Measurements from ENCODE around the gene P2RY4. TPM values are rescaled to one million over a fixed set of nuclear protein-coding genes. Genes with fewer than 3 reads are reported as not detected.
A peak's percentile ranks its signal among the peaks of the same experiment; 100 is the strongest.

P2RY4 gene
- total and polyA plus RNA-seq, 10 of the 15 experiments (the other 5 are each of a cell fraction or from before 2014, with no cell fraction given) = 0.07 to 0.44 (median 0.13) TPM; not detected in 7

GRCh38 chrX:70292788-70293187, 32.8 kb upstream of the P2RY4 start:
- no peak overlapping the region for H2AFZ ChIP-seq (ENCODE audit: control insufficient read depth, low read depth, low read length)
- H3K9me3 ChIP-seq (replicated peaks; ENCODE audit: control insufficient read depth, insufficient read depth, low read length) = no peaks in the 10 kb centered on the region
- no peak overlapping the region for H3K9ac ChIP-seq (ENCODE audit: control insufficient read depth, insufficient read depth, low read length)
- ChIA-PET RAD21 (ENCODE audit: unreplicated experiment) (no interaction called here), SMC1A (ENCODE audit: uncharacterized antibody, unreplicated experiment) (interaction anchor here (1.2 to 1.5 kb wide), 3 partner anchors 40 to 159 kb away, joined by 3 to 4 read pairs (median 3); partner anchors contain the start of gene IGBP1), CTCF (interaction anchor here (1.5 to 2.1 kb wide), 2 partner anchors 160 to 195 kb away, joined by 3 to 9 read pairs; partner anchors contain the start of gene IGBP1), POLR2A (interaction anchor here (0.8 kb wide), 1 partner anchor 119 kb away, joined by 3 read pairs; no protein-coding TSS in a partner anchor)
- no peaks in the 10 kb centered on the region for H4K20me1 ChIP-seq (ENCODE audit: control insufficient read depth, insufficient read depth)
- H3K79me2 ChIP-seq (ENCODE audit: control insufficient read depth, insufficient read depth, low read length) = peaks cover 9% of the 10 kb centered on the region
- H3K27me3 ChIP-seq (replicated peaks in 1 of 2; ENCODE audit: control insufficient read depth in 2 of 2, insufficient read depth in 2 of 2, low read length in 1 of 2) = no peaks in the 10 kb centered on the region
- no peak for FAIRE-seq
- TF ChIP-seq, protein P1, sequence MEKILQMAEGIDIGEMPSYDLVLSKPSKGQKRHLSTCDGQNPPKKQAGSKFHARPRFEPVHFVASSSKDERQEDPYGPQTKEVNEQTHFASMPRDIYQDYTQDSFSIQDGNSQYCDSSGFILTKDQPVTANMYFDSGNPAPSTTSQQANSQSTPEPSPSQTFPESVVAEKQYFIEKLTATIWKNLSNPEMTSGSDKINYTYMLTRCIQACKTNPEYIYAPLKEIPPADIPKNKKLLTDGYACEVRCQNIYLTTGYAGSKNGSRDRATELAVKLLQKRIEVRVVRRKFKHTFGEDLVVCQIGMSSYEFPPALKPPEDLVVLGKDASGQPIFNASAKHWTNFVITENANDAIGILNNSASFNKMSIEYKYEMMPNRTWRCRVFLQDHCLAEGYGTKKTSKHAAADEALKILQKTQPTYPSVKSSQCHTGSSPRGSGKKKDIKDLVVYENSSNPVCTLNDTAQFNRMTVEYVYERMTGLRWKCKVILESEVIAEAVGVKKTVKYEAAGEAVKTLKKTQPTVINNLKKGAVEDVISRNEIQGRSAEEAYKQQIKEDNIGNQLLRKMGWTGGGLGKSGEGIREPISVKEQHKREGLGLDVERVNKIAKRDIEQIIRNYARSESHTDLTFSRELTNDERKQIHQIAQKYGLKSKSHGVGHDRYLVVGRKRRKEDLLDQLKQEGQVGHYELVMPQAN (conservative IDR thresholded peaks at IDR 0.05) = no peak
- TF ChIP-seq CREM (IDR thresholded peaks at IDR 0.05; ENCODE audit: low read depth) (no peak), TCF3 (IDR thresholded peaks at IDR 0.05; ENCODE audit: borderline replicate concordance, insufficient read depth, low read depth, low read length) (no peak), POLR2AphosphoS5 (IDR thresholded peaks at IDR 0.05; ENCODE audit: low read length) (no peak), ZNF384 (IDR thresholded peaks at IDR 0.05; ENCODE audit: borderline replicate concordance, low read depth, low read length) (no peak), TCF12 (IDR thresholded peaks at IDR 0.05; ENCODE audit: low read depth, low read length) (no peak), MYB (IDR thresholded peaks at IDR 0.05; ENCODE audit: borderline replicate concordance, low read depth, low read length) (no peak), MEF2A (IDR thresholded peaks at IDR 0.05; ENCODE audit: insufficient read depth, low read depth, low read length) (no peak), YY1 (IDR thresholded peaks at IDR 0.05; ENCODE audit: low read depth, low read length) (no peak), MTA2 (IDR thresholded peaks at IDR 0.05; ENCODE audit: low read depth) (no peak), GATAD2B (conservative IDR thresholded peaks at IDR 0.05; ENCODE audit: low read depth) (no peak)
- DNase-seq (ENCODE audit: low read depth, low spot score) = no peak
- ATAC-seq = no peak
- H3K4me2 ChIP-seq (ENCODE audit: control insufficient read depth, insufficient read depth) = no peak overlapping the region; the same call in 1 of the 2 replicates
- in situ Hi-C loops (cut with MboI) (no loop called here), intact Hi-C loops (cut with micrococcal nuclease; ENCODE audit: unreplicated experiment) (no loop called here)
- no peak overlapping the region for H3K27ac ChIP-seq (ENCODE audit: control insufficient read depth, insufficient read depth)
- no TSS peak for BruUV-seq (replicated peaks)
- 0% methylated on average over 1 of the region's 1 CpG for WGBS (ENCODE audit: insufficient coverage, insufficient replicate concordance, low lambda C conversion rate, missing lambda C conversion rate)
- 0 out of 2 replicates have a peak overlapping the region, but pooled peaks have one; percentile 20 for H3K4me3 ChIP-seq
- H3K4me1 ChIP-seq (ENCODE audit: control insufficient read depth, insufficient read depth, low read length) = no peaks in the 10 kb centered on the region
- H3K36me3 ChIP-seq (ENCODE audit: control insufficient read depth in 2 of 2, insufficient read depth in 2 of 2, low read length in 1 of 2) = no peaks in the 10 kb centered on the region
